BE2C (cell line): Measurements from ENCODE around the gene DVL1.

Experiments
- DNase-seq: peaks from one replicate; pipeline ENCODE4 v3.0.0-alpha.2; 2020
- H3K27me3 ChIP-seq: fragments of 250-450 bp; sonication (Bioruptor Pico); 2 replicates; pipeline ENCODE4 v1.5.1; 2020; ENCODE audit warnings: mild to moderate bottlenecking
- H3K36me3 ChIP-seq: fragments of 250-450 bp; sonication (Bioruptor Pico); 2 replicates; pipeline ENCODE4 v1.5.1; 2020; ENCODE audit warnings: mild to moderate bottlenecking
- H3K4me1 ChIP-seq: fragments of 250-450 bp; sonication (Bioruptor Pico); 2 replicates; pipeline ENCODE4 v1.5.1; 2020
- H3K4me3 ChIP-seq: 2 replicates; pipeline ENCODE4 v1.5.1; 2011; ENCODE audit warnings: low read depth, low read length
- H3K9me3 ChIP-seq: fragments of 250-450 bp; sonication (Bioruptor Pico); 2 replicates; pipeline ENCODE4 v1.5.1; 2020
- TF ChIP-seq, protein P1 (sequence below): IDR thresholded peaks from 2 replicates; pipeline ENCODE4 v1.5.1; 2012; ENCODE audit warnings: mild to moderate bottlenecking, low read depth, low read length

Gene DVL1

GRCh38 chr1:1333551-1334241 is 15.5 kb downstream of the DVL1 start:
- peaks cover 19% of the 10 kb centered on the region for H3K27me3 ChIP-seq
- H3K36me3 ChIP-seq: peaks cover 21% of the 10 kb centered on the region
- no peak overlapping the region for H3K4me3 ChIP-seq
- TF ChIP-seq, protein P1, sequence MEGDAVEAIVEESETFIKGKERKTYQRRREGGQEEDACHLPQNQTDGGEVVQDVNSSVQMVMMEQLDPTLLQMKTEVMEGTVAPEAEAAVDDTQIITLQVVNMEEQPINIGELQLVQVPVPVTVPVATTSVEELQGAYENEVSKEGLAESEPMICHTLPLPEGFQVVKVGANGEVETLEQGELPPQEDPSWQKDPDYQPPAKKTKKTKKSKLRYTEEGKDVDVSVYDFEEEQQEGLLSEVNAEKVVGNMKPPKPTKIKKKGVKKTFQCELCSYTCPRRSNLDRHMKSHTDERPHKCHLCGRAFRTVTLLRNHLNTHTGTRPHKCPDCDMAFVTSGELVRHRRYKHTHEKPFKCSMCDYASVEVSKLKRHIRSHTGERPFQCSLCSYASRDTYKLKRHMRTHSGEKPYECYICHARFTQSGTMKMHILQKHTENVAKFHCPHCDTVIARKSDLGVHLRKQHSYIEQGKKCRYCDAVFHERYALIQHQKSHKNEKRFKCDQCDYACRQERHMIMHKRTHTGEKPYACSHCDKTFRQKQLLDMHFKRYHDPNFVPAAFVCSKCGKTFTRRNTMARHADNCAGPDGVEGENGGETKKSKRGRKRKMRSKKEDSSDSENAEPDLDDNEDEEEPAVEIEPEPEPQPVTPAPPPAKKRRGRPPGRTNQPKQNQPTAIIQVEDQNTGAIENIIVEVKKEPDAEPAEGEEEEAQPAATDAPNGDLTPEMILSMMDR: no peak
- H3K9me3 ChIP-seq: no peaks in the 10 kb centered on the region
- no peak for DNase-seq
- H3K4me1 ChIP-seq: no peaks in the 10 kb centered on the region

GRCh38 chr1:1332774-1333480 is 16.3 kb downstream of the DVL1 start:
- DNase-seq: no peak

DNA sequence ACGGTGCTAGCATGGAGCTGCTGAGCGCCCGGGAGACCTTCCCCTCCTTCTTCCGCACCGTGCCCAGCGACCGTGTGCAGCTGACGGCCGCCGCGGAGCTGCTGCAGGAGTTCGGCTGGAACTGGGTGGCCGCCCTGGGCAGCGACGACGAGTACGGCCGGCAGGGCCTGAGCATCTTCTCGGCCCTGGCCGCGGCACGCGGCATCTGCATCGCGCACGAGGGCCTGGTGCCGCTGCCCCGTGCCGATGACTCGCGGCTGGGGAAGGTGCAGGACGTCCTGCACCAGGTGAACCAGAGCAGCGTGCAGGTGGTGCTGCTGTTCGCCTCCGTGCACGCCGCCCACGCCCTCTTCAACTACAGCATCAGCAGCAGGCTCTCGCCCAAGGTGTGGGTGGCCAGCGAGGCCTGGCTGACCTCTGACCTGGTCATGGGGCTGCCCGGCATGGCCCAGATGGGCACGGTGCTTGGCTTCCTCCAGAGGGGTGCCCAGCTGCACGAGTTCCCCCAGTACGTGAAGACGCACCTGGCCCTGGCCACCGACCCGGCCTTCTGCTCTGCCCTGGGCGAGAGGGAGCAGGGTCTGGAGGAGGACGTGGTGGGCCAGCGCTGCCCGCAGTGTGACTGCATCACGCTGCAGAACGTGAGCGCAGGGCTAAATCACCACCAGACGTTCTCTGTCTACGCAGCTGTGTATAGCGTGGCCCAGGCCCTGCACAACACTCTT is 17.0 kb downstream of the DVL1 start:
- H3K27me3 ChIP-seq: peaks cover 19% of the 10 kb centered on the region
- no peaks in the 10 kb centered on the region for H3K4me1 ChIP-seq
- peaks cover 12% of the 10 kb centered on the region for H3K36me3 ChIP-seq
- no peak overlapping the region for H3K4me3 ChIP-seq
- TF ChIP-seq, protein P1: no peak
- no peak for DNase-seq
- no peaks in the 10 kb centered on the region for H3K9me3 ChIP-seq

More at GRCh38 chr1:1332774-1333480, 16.3 kb downstream of the DVL1 start:
- H3K4me3 ChIP-seq: no peak overlapping the region
- peaks cover 16% of the 10 kb centered on the region for H3K36me3 ChIP-seq
- TF ChIP-seq, protein P1: no peak
- H3K4me1 ChIP-seq: no peaks in the 10 kb centered on the region
- H3K9me3 ChIP-seq: no peaks in the 10 kb centered on the region
- H3K27me3 ChIP-seq: peaks cover 19% of the 10 kb centered on the region

DNA sequence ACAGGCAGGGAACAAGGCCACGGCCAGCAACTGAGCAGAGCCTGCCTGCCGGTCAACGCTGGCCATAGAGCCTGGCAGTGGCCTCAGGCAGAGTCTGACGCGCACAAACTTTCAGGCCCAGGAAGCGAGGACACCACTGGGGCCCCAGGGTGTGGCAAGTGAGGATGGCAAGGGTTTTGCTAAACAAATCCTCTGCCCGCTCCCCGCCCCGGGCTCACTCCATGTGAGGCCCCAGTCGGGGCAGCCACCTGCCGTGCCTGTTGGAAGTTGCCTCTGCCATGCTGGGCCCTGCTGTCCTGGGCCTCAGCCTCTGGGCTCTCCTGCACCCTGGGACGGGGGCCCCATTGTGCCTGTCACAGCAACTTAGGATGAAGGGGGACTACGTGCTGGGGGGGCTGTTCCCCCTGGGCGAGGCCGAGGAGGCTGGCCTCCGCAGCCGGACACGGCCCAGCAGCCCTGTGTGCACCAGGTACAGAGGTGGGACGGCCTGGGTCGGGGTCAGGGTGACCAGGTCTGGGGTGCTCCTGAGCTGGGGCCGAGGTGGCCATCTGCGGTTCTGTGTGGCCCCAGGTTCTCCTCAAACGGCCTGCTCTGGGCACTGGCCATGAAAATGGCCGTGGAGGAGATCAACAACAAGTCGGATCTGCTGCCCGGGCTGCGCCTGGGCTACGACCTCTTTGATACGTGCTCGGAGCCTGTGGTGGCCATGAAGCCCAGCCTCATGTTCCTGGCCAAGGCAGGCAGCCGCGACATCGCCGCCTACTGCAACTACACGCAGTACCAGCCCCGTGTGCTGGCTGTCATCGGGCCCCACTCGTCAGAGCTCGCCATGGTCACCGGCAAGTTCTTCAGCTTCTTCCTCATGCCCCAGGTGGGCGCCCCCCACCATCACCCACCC is 17.9 kb downstream of the DVL1 start, which contains the start of gene TAS1R3:
TAS1R3 (plus strand) TSS at position 213 of the 898 bp plus-strand sequence; CDS start at position 279, 66 bp downstream.
- H3K9me3 ChIP-seq: no peaks in the 10 kb centered on the region
- no peak within 1 kb of the TSS for H3K4me3 ChIP-seq
- DNase-seq: no peak
- peaks cover 8% of the 10 kb centered on the region for H3K36me3 ChIP-seq
- TF ChIP-seq, protein P1: no peak
- peaks cover 19% of the 10 kb centered on the region for H3K27me3 ChIP-seq
- H3K4me1 ChIP-seq: no peaks in the 10 kb centered on the region

DNA sequence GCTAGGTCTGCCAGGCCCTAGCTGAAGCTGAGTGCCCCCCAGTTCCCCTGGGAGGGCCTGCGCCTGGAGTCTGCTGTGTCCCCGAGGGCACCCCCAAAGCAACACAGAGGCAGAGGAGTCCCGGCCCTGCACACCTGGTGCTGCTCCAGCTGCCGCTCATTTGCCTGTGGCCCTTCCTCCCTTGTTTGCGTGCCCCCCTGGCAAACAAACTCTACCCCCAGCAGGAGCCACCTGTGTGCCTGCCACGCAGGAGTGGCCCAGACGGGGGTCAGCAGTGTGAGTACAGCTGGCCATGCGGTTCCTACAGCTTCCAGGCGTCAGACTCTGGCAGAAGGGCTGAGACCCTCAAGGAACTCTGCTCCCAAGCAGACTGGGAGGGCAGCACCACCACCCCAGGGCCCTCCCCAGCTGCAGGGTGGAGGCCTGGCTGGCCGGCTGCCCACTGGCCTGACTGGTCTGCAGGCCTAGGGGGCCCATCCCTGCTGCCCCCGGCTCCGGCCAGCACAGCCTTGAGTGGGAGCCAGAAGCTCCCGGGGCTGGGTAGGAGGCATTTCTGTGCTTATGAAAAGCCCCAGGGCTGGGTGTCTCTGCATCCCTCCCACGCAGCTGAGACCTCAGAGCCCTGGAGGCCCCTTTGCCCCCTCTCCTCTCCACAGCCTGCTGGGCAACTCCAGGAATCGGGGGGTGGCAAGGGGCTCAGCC is 18.7 kb downstream of the DVL1 start:
- DNase-seq: no peak
- Histone ChIP-seq H3K36me3 (peaks cover 6% of the 10 kb centered on the region; the same call in 1 of the 2 replicates), H3K9me3 (no peaks in the 10 kb centered on the region), H3K4me3 (no peak overlapping the region), H3K4me1 (no peaks in the 10 kb centered on the region), H3K27me3 (peaks cover 19% of the 10 kb centered on the region)
- TF ChIP-seq, protein P1: no peak
